Measurements from ENCODE around the gene TBC1D14. TPM values are rescaled to one million over a fixed set of nuclear protein-coding genes. Genes with fewer than 3 reads are reported as not detected.

Gene TBC1D14
- total RNA-seq, 1 experiment from 2014 or later, result 36.3 TPM

DNA sequence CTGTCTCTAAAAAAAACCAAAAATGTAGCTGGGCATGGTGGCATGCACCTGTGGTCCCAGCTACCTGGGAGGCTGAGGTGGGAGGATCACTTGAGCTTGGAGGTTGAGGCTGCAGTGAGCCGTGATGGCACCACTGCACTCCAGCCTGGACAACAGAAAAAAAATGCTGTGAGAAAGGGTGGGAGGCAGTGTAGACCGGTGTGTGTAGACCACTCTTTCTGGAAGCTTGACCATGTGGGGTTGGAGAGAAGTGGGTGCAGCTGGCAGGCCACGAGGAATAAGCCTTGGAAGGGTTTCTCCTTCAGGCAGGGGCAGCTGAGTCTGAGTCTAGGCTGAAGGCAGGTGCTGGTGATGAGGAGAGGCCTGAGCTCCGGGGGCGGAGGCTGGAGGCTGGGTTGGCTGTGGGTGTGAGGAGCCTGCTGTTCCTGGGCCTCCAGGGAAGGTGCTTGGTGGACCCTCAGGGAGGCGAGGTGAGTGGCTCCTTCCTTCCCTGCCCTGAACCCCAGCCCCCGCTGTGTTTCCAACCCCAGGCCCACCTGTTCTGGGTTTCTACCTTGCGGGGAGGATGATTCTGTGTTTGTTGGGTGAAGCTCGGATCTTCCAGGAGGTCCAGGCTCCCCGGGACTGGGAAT, 9.3 kb upstream of the TBC1D14 start:
- ChIA-PET CTCF (no interaction called here), POLR2A (no interaction called here)
- TF ChIP-seq TCF7L2 (IDR thresholded peaks at IDR 0.05; ENCODE audit: low read depth, low read length) (no peak), POLR2AphosphoS5 (IDR thresholded peaks at IDR 0.05; ENCODE audit: low read depth, low read length) (no peak), SIN3A (IDR thresholded peaks at IDR 0.05; ENCODE audit: borderline replicate concordance, insufficient read depth, low read depth, low read length) (no peak)
- TF ChIP-seq, protein P1, sequence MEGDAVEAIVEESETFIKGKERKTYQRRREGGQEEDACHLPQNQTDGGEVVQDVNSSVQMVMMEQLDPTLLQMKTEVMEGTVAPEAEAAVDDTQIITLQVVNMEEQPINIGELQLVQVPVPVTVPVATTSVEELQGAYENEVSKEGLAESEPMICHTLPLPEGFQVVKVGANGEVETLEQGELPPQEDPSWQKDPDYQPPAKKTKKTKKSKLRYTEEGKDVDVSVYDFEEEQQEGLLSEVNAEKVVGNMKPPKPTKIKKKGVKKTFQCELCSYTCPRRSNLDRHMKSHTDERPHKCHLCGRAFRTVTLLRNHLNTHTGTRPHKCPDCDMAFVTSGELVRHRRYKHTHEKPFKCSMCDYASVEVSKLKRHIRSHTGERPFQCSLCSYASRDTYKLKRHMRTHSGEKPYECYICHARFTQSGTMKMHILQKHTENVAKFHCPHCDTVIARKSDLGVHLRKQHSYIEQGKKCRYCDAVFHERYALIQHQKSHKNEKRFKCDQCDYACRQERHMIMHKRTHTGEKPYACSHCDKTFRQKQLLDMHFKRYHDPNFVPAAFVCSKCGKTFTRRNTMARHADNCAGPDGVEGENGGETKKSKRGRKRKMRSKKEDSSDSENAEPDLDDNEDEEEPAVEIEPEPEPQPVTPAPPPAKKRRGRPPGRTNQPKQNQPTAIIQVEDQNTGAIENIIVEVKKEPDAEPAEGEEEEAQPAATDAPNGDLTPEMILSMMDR (IDR thresholded peaks at IDR 0.05), result no peak
- TF ChIP-seq, protein P2, sequence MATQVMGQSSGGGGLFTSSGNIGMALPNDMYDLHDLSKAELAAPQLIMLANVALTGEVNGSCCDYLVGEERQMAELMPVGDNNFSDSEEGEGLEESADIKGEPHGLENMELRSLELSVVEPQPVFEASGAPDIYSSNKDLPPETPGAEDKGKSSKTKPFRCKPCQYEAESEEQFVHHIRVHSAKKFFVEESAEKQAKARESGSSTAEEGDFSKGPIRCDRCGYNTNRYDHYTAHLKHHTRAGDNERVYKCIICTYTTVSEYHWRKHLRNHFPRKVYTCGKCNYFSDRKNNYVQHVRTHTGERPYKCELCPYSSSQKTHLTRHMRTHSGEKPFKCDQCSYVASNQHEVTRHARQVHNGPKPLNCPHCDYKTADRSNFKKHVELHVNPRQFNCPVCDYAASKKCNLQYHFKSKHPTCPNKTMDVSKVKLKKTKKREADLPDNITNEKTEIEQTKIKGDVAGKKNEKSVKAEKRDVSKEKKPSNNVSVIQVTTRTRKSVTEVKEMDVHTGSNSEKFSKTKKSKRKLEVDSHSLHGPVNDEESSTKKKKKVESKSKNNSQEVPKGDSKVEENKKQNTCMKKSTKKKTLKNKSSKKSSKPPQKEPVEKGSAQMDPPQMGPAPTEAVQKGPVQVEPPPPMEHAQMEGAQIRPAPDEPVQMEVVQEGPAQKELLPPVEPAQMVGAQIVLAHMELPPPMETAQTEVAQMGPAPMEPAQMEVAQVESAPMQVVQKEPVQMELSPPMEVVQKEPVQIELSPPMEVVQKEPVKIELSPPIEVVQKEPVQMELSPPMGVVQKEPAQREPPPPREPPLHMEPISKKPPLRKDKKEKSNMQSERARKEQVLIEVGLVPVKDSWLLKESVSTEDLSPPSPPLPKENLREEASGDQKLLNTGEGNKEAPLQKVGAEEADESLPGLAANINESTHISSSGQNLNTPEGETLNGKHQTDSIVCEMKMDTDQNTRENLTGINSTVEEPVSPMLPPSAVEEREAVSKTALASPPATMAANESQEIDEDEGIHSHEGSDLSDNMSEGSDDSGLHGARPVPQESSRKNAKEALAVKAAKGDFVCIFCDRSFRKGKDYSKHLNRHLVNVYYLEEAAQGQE (IDR thresholded peaks at IDR 0.05; ENCODE audit: insufficient read depth in 1 of 2, low read depth in 2 of 2, low read length in 1 of 2), result no peak
- no TSS peak for BruUV-seq (replicated peaks)
- Histone ChIP-seq H3K4me1 (ENCODE audit: control insufficient read depth, insufficient read depth, low read length) (no peaks in the 10 kb centered on the region), H3K9me3 (ENCODE audit: control insufficient read depth, insufficient read depth, low read depth, low read length) (no peaks in the 10 kb centered on the region), H3K27me3 (ENCODE audit: control insufficient read depth, insufficient read depth, low read length) (no peaks in the 10 kb centered on the region), H3K4me3 (ENCODE audit: low read depth in 2 of 2, low read length in 2 of 2) (no peak overlapping the region), H3K27ac (ENCODE audit: low read length) (no peak overlapping the region), H3K36me3 (ENCODE audit: control insufficient read depth, insufficient read depth, low read length) (no peaks in the 10 kb centered on the region)
- in situ Hi-C loops (cut with HindIII; ENCODE audit: low pct_unique_long_range_greater_than_20kb, low sequenced_read_pairs) (no loop called here), intact Hi-C loops (cut with micrococcal nuclease; ENCODE audit: unreplicated experiment) (no loop called here)
- ATAC-seq (0 out of 2 replicates have a peak, but pooled peaks have one; percentile 36), DNase-seq (ENCODE audit: low read depth, low spot score) (no peak)

DNA sequence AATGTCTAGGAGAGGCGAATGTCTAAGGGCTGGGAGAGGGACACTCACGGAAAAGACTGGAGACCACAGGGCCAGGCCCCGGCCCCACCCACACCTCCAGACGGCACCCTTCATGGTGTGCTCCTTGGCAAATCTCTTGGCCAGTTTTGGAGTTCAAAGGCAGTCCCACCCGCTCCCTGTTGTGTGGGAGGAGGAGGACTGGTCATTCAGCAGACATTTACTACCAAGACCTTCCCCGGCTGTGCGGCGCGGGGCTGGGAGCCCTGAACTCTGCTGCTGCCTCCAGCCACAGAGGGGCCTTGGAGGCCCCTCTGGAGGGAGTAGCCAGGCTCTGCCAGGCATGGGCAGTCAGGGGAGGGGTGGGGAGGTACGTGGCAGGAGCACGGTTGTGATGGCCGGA, 8.7 kb upstream of the TBC1D14 start:
- intact Hi-C loops (cut with micrococcal nuclease; ENCODE audit: unreplicated experiment), result no loop called here
- CTCF ChIA-PET, result no interaction called here

More for the DNA sequence above, 8.7 kb upstream of the TBC1D14 start:
- H3K36me3 ChIP-seq (ENCODE audit: control insufficient read depth, insufficient read depth, low read length), result no peaks in the 10 kb centered on the region
- no peak overlapping the region for H3K4me3 ChIP-seq (ENCODE audit: low read depth in 2 of 2, low read length in 2 of 2)
- ATAC-seq (0 out of 2 replicates have a peak, but pooled peaks have one; percentile 22), DNase-seq (ENCODE audit: low read depth, low spot score) (no peak)
- no peaks in the 10 kb centered on the region for H3K4me1 ChIP-seq (ENCODE audit: control insufficient read depth, insufficient read depth, low read length)
- H3K9me3 ChIP-seq (ENCODE audit: control insufficient read depth, insufficient read depth, low read depth, low read length), result no peaks in the 10 kb centered on the region
- in situ Hi-C loops (cut with HindIII; ENCODE audit: low pct_unique_long_range_greater_than_20kb, low sequenced_read_pairs), result no loop called here
- no peak overlapping the region for H3K27ac ChIP-seq (ENCODE audit: low read length)
- POLR2A ChIA-PET, result no interaction called here
- no peaks in the 10 kb centered on the region for H3K27me3 ChIP-seq (ENCODE audit: control insufficient read depth, insufficient read depth, low read length)
- TF ChIP-seq, protein P1 (IDR thresholded peaks at IDR 0.05), result no peak
- TF ChIP-seq, protein P2 (IDR thresholded peaks at IDR 0.05; ENCODE audit: insufficient read depth in 1 of 2, low read depth in 2 of 2, low read length in 1 of 2), result no peak
- TF ChIP-seq SIN3A (IDR thresholded peaks at IDR 0.05; ENCODE audit: borderline replicate concordance, insufficient read depth, low read depth, low read length), result no peak
- TF ChIP-seq POLR2AphosphoS5 (IDR thresholded peaks at IDR 0.05; ENCODE audit: low read depth, low read length), result no peak
- TF ChIP-seq TCF7L2 (IDR thresholded peaks at IDR 0.05; ENCODE audit: low read depth, low read length), result no peak
- BruUV-seq (replicated peaks), result no TSS peak
